AG08396 (cell line): ENCODE results near the gene INO80B.
A peak's percentile ranks its signal among the peaks of the same experiment; 100 is the strongest.
"Not testable (repeated sequence)": the region's sequence is repeated elsewhere in the genome, so short reads cannot be mapped to it uniquely, and the experiment has no call there.

Source experiments
- DNase-seq: peaks from one replicate; pipeline ENCODE4 v3.0.0; 2012; ENCODE audit warnings: low spot score, mixed read lengths

Gene INO80B

DNA sequence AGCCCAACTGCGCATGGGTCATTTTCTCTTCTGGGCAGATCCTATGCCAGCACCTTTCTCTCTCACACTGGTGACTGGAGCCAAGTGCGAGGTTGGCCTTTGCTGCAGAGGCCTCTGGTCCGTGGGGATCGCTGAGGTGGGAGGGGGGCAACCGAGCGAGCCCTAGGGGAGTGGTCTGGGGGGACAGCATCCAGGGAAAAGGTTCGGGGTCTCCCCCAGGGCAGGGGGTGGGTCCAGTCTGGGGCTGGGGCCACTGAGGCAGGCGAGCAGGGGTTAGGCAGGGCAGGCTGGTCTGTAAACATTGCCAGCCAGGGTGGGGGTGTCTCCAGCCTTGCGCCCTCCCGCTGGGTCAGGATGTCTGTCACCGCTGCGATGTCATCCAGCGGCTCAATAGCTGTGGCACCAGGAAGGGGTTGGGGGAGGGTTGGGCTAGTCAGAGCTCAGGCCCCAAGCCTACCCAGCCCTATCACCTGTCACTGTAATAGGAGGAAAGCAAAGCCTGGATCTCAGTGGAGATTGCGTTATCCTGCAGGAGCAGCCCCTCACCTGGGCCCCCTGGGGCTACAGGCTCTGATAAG is 28.6 kb upstream of the INO80B start:
- no peak for DNase-seq

DNA sequence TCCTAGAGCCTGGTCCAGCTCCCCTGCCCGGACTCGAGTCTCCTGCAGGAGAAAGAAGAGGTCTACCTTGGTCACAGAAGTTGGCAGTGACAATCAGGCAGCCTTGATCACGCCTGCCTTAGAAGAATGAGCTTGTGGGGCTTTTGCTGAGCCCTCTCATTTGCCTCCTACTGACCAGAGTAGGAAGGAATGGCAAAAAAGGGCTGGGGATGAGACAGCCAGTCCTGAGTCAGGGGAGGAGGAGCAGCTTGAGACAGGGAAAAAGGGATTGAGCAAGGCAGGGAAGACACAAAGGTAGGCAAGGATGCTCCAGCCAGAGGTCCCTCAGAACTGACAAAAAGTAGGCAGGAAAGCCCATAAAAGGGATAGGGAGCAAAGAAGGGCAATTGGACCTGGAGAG is 27.3 kb upstream of the INO80B start:
- no peak for DNase-seq

DNA sequence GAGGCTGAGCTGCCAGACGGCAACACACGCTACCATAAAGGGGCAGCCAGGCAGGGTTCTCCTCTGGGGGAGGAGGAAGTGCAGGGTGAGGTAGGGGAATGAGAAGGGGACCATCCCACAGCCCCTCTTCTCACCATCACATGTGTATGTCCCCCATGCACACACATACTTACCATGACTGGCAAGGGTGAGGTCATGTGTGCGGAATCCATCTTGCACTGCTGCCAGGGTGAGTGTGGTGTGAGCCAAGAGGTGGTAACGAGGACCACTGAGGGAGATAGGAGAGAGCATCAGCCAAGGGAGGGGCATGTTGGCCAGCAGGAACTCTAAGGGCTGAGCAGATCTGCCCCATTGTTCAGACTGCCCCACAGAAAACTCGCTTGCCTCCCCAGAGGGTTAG is 26.2 kb upstream of the INO80B start:
- no peak for DNase-seq

DNA sequence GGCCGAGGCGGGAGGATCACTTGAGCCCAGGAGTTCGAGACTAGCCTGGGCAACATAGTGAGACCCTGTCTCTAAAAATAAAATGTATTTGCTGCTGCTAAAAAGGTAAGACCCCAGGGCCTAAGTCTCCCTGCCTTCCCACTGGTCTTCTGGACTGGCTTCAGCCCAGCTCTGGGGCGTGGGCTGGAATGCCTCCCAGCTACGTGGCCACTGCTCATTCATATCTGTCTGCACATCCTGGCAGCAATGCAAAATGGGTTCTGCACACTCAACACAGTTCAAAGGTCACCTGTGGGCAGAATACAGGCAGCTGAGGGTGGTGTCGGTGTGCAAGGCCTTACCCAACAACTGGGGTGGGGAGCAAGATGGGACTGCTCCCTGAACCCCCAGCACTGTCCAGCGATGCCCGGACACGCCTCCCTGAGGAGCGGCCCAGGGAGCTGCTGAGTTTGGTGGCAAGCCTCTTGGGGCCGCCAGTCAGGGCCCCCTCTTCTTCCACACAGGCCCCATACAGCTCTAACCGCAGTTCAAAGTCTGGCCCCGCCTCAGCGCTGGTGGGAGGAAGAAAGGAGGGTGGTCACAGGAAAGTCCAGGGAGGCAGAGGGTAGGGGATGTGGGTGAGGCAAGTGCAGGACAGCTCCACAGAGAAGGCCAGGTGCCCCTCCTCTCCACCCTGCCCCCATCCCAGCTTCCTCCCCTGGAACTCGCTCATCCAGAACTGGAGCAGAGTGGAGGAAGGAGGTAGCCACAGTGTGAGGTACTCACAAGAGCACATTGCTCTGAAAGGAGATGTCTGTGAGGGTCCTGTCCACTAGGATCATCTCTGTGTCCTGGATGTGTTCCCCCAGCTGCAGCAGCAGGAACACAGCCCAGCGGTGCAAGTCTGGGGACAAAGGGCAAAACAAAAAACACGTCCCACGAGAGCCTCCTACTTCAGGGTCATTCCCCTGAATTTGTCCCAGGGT is 25.1 kb upstream of the INO80B start:
- DNase-seq: no peak

DNA sequence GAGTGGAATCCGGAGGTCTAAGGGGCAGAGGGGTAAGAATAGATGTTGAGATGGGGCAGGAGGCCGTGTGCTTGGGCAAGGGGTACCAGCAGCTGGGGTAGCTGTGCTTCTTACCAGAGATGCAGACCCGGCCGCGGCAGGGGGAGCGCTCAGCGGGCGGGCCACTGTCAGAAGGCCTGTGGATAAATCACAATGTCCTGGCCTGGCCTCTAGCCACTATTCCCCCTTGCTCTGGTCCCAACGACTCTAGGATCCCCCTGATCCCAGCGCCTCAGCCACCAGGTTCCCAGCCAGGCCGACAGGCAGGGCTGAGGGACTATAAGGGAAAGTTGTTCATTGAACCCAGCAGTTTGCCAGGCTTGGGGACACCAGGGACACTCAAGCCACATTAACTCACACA is 24.4 kb upstream of the INO80B start:
- DNase-seq: no peak

DNA sequence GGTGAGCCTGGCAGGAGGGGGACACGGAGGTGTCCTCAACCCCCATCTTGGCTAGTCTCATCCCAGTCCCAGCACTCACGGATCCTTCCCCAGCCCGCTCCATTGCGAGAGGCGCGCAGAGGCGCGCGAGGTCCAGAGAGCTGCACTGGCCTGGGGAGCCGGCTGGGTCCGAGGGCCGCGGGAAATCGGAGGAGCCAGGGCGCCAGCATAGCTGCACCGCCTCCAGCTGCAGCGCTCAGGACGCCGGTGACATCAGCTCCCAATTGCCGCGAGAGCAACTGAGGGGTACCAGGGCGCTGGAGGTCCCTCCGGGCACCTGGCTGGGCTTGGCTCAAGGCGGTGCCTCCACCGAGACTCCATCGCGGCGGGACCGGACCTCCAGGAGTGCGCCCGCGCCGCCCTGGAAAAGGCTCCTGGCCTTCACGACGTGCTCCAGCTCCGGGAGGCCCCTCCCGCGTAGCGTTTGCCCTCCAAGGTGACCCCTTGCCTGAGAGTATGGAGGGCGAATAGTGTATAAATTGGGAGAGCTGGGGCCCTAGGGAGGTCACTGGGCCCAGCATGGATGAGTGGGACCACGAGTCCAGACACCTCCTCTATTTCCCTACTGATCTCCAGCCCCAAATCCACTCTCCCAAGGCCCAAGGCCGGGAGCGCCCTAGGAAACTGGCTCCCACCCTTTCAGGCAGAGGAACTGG is 18.6 kb upstream of the INO80B start:
- DNase-seq: no peak

DNA sequence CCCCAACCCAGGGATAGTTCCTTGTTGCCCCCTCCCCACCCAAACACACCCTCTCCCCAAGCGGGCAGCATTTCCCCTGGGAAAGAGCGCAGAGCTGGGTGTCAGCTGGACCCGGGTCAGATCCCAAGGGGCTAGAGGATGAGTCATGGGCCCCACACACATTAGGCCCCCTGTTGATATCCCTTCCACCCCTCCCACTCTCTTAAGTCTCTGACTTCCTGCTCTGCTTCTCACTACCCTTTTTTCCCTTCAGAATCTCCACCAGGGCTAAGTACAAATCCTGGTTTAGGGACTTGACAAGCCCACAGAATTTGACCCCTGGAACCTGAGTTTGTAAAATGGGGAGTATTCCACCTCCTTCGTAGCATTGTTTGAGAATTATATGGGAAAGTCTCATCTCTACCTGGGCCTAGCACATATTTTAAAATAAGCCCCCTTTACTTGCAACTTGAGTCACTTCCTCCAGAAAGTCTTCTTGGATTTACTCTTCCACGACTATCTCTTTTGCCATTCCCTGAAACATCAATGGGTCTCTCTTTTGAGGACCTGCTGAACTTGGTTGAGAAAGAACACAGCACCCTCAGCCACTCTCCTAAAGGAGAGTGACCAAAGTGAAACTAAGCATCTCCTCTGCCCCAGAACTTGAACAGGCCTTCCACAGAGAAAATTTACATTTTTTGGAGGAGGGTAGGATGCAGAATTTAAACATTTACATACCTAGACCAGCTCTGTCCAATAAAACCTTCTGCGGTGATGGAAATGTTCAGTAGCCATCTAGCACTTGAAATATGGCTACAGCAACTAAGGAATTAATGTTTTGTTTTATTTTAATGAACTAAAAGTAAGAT is 17.8 kb upstream of the INO80B start:
- no peak for DNase-seq

DNA sequence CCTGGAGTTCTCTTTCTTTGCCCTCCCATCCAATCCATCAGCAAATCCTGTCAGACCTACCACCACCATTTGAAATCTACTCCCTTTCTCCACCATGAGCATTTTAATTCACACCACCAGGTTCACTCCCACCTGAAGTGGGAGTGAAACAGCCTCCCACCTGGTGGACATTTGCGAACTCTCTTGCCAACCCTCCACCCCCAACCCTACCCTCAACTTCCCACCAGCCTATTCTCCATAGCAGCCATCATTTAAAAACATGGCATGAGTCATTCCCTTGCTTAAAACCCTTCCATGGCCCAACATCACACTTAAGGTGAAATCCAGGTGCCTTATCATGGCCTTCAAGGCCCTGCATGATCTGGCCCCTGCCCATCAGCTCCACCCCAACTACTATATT is 16.6 kb upstream of the INO80B start:
- DNase-seq: no peak

DNA sequence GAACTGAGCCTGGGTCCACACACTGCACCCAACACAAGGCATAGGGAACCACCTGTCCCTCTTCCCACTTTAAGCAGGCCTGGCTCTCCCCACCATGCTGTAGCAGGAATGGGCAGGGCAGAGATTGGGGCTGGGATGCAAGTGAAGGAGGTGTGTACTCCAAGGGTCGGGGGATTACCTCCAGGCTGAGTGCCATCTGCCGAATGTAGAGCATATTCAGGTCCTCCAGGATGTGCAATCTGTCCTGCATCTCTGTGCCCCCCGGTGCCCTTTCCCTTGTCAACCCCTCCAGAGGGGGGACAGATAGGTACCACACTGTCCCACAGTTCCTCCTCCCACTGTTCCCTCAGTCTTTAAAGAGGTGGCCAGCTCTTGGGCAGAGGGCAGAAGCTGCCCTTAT is 15.5 kb upstream of the INO80B start:
- DNase-seq: no peak

DNA sequence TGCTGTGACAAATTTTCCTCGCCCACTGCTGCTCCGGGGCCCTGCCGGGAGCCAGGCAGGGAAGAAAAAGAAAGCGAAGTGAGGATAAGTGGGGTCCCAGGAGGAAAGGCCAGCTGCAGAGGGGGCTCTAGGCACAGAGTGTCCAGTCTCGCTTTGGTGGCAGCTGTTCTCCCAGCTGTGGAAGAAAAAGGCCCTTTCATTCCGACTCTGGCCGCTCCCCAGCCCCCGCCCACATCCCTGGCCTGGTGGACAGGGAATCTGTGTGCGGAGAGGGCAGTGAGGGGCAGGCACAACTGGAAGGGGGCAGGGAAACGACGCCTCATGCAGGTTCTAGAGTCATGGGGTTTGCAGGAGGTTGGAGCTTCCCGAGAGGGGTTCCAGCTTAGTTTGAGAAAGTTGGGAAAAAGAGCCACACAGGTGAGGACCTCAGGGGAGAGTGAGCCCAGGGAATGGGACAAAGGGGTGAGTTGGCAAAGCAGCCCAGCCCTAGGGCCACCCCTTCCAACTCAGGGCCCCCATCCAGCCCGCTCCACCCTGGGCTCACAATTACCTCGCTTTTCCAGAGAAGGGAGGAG is 15.0 kb upstream of the INO80B start:
- peak; percentile 88 for DNase-seq

DNA sequence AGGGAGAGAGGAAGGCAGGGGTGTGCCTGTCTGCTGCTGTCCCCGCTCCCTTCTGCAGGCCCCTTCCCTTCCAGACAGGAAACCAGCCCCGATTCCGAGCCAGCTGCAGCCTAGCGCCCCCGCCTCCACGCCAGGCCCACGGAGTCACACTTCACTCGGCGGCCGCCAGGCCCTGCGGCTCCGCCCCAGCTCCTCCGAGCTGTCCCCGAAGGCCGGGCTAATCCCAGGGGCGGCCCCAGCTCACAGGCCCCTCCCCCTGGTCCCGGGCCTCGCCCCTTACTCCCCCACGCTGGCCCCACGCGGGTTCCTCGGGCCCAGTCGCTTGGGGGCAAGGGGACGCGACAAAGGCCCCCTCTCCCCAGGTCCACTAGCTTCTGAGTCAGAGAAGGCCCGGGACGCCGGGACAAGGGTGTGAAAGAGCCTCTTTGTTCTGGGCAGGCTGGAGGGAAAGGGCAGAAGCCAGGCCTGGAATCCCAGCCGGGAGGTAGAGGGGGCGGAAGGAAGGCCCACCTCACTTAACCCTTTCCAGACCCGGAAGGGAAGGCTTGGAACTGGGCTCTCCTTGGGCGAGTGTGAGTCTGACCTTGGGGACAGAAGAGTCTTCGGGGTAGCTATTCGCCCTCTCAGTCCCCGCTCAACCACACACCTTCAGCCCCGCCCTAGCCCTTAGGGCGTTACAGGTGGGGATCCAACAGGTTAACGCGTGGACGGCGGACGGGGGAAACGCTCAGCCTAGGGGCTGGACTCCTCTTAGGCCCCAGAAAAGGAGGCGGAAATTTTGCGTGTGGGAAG is 14.3 kb upstream of the INO80B start:
- peak; percentile 99 for DNase-seq

DNA sequence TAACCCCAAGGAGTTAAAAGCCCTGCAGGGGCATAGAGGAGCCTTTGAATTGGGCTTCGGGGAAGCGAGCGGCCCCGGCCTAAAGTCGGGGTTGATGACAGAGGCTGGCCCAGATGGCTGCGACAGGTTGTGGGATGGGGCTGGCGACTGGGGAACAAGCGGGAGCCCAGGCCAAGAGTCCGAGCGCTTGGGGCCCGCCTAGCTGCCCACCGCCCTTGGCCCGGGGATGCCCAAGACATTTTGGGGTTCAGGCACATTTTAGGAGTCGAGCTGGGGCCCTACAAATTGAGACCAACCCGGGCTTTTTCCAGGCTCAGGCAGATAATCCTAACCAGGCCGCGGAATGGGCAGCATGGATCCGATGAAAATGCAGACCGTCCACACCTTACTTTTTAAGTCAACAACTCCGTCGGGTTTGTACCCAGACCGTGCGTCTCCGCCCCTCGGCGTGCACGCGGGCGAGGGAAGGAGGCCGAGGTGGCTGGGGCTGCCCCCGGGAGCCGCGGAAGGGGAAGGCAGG is 13.7 kb upstream of the INO80B start:
- no peak for DNase-seq

DNA sequence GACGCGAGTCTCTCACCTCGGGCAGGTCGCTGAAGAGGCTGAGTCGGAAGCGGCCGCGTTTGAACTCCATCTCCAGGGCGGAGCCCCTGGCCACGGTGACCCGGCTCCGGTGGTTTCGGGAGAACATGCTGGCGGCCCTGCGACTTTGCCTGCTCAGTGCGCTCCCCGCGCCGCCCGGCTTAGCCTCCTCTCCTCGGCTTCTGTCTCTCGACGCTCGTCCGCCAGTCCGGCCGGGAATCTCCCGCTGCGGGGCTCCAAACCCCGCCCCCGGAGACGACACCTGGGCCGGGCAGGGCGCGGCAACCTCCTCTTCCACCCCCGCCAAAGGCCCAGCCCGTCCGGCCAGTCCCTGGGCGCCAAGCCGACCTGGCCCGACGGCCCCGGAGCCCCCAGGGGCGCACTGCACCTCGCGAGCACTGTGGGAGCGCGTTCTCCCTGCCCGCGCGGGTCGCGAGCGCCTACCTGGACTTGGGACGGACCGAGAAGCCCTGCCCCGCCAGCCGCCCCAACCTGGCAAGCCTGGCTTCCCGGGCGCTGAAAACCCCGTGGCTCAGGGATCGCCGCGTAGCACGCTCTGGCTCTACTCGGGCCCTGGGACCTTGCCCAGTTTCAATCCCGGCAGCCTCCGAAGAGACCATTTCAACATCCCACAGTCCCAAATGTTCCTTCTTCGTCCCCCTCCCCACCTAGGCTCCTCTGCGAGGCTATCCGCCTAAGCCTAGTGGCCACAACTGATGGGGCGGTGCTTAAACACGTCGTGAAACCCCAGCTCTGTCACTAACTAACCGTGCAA is 13.0 kb upstream of the INO80B start, which contains the start of gene RTKN:
Gene RTKN, minus strand, starts transcription at position 248 of the 793 bp plus-strand sequence. Its CDS starts 121 bp downstream, at position 127.
- no peak for DNase-seq

DNA sequence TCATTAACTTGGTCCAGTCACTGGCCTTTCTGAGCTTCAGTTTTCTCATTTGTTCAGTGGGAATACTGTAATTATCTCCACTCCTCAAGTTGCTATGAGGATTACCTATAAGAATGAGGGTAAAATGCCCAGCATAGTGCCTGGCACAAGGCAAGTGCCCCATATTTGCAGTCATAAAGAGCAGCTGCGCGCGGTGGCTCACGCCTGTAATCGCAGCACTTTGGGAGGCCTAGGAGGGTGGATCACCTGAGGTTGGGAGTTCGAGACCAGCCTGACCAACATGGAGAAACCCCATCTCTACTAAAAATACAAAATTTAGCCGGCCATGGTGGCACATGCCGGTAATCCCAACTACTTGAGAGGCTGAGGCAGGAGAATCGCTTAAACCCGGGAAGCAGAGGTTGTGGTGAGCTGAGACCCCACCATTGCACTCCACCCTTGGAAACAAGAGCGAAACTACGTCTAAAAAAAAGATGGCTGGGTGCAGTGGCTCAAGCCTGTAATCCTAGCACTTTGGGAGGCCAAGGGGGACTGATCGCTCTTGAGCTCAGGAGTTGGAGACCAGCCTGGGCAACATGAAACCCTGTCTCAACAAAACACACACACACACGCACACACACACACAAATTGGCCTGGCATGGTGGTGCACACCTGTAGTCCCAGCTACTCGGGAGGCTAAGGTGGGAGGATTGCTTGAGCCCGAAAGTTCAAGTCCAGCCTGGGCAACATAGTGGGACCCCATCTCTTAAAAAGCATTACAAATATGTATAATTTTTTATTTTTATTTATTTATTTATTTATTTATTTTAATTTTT is 12.2 kb upstream of the INO80B start:
- DNase-seq: not testable (repeated sequence)

DNA sequence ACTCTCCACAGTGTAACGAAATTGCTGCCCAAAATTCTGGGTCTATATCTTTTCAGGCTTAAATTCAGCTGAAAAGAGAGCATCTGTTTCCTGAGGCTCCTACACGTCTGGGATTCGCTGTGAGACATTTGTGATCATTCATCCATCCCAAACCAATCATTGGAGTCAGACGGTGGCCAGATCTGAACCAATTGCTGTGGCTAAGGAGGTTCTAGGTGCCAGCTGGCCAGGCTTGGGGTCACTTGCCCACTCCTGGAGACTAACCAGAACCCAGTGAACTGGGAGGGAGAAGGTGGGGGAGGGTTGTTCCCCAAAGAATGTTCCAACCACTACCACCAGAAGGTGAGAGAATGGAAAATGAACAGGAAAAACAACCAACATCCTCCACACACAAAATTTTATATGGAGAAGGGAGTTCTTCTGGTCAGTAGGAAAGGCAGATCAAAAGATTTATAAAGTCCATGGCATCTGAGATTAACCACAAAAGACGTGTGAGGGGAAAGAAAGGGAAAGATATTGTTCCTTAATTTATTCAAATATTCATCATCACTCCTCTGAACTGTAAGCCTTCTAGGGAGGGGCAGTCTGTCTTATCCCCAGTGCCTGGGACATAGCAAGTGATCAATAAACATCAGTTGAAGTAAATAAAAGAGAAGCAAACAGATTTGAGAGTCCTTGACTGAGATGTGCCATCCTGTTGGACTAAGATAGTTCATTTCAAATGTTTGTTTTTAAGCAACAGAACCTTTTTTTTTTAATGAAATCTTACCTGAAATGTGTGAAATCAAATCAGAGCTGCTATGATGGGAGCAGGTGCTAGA is 10.2 kb upstream of the INO80B start:
- DNase-seq: no peak

DNA sequence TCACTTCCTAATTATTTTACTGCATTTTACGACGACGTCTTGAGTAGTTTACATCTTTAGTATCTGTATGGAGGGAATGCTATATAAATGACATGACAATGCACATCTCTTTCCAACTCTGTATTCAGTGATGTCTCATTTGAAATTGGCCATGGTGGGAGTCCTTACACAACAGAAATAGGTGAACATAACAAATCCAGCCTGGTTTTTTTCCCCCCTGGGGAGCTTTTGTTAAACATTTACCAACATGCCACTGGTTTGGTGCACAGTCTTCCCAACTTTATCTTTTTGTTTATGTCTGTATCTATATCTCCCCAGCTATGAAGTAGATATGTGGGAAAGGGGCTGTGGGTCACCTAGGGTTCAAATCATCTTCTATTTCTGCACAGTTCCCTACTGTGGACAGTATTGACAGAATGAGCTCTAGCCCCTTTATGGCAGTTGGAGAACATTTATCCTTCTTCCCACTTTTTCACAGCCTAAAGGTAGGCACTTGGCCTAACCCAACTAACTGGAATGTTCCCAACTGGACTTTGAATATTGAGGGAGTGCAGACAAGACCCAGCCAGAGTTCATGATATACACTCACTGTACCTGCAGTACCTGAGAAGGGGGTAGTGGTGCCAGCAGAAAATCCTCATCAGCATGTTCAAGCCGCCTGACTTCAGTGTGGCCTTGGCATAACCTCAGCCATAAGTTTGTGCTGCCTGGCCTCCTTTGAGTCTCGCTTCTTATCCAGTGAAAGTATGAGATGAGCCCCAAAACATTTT is 7.5 kb upstream of the INO80B start:
- no peak for DNase-seq

DNA sequence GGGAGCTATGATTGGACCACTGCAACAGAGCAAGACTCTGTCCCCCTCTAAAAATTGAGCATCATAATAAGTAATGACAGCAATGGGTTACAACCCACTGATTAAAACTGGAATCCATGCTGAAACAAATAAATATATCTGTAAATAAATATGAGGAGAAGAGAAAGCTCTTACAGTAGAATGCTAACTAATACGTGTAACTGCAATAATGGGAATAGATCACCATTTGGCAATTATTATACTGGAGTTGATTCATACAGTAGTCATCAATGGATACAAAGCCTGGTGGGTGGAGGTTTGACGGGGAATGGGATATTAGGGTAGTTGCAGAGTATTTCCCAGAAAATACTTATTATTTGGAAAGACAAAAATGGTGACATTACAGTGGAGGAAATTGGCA is 6.1 kb upstream of the INO80B start:
- DNase-seq: no peak
